Ovary (tissue), 9 donors: Measurements from ENCODE around the gene TMEM52B. TPM values are rescaled to one million over a fixed set of nuclear protein-coding genes. Genes with fewer than 3 reads are reported as not detected.

ENCODE experiments used
- DNase-seq, 5 donors: peaks; one replicate each; pipeline ENCODE4 v3.0.0-alpha.2; 2019 to 2020
- H3K27ac ChIP-seq, 2 donors: fragments of 200-600 bp; one replicate each; pipeline versions ENCODE4 v1.5.1 to v1.8.0; 2019 to 2022
- H3K27me3 ChIP-seq: fragments of 200-600 bp; one replicate; pipeline ENCODE4 v1.8.0; 2022
- H3K36me3 ChIP-seq: fragments of 200-600 bp; sonication (generic); one replicate; pipeline ENCODE4 v1.5.1; 2019
- H3K4me1 ChIP-seq: one replicate; pipeline ENCODE4 v1.8.1; 2013; ENCODE audit warnings: mild to moderate bottlenecking, moderate library complexity; ENCODE audit not compliant: insufficient read depth
- H3K4me3 ChIP-seq: fragments of 200-600 bp; sonication (generic); one replicate; pipeline ENCODE4 v1.5.1; 2017
- H3K9me3 ChIP-seq, 2 donors: fragments of 200-600 bp in 1 of 2; sonication (generic) in 1 of 2; one replicate each; pipeline versions ENCODE4 v1.5.1 to v1.8.1; 2013 to 2019; ENCODE audit warnings: mild to moderate bottlenecking in 1 of 2, moderate library complexity in 1 of 2
- EP300 ChIP-seq: sonication (generic); formaldehyde crosslinking; IDR thresholded peaks from one replicate; pipeline ENCODE4 v1.6.1; 2017; ENCODE audit warnings: antibody characterized with exemption
- POLR2A ChIP-seq: fragments of 450-650 bp; IDR thresholded peaks from one replicate; pipeline ENCODE4 v1.6.1; 2017; ENCODE audit warnings: antibody characterized with exemption, mild to moderate bottlenecking, moderate library complexity
- WGBS, 3 donors: extraction: QIAGEN DNeasy Blood & Tissue Kit in 1 of 3; methylation state at CpG; one replicate each; pipeline versions ENCODE4 v1.1.5 to v1.1.7; 2013 to 2017; 5-methylcytosine and 5-hydroxymethylcytosine counted together
- intact Hi-C, 4 donors: fragments of 100-400 bp; cut with DNase I; formaldehyde crosslinking; loops; one replicate each; pipeline versions ENCODE4 v1.11.0 to v1.15.1; 2022 to 2023
- polyA plus RNA-seq, 2 donors: library from polyadenylated mRNA; stranded (reverse); fragments of 200-250 nt in 1 of 2; fragments of 350-450 nt in 1 of 2; fragmentation: Illumina TruSeq in 1 of 2; extraction: RNeasy Lipid Tissue Mini Kit (QIAGEN cat#74804) in 1 of 2; gene quantifications; one replicate each; pipeline ENCODE4 v1.2.3, GENCODE V29; 2013 to 2014
- total RNA-seq, 7 donors: library from RNA; depleted of rRNA in 2 of 7; stranded (reverse); fragments of >200 nt in 2 of 7; fragmentation: NEBNext Ultra II Directional in 3 of 7; extraction: Animal tissue kit (Norgen Biotek cat#: 25700) in 3 of 7; gene quantifications; one replicate each; pipeline versions ENCODE4 v1.1.0 to v1.2.4, GENCODE V29; 2016 to 2023
- TF ChIP-seq, protein P1 (sequence below), 3 donors: fragments of 450-650 bp in 2 of 3; fragments of 200-600 bp in 1 of 3; IDR thresholded peaks; one replicate each; pipeline versions ENCODE4 v1.5.1 to v1.8.0; 2016 to 2022; ENCODE audit warnings: antibody characterized with exemption in 3 of 3, mild to moderate bottlenecking in 1 of 3
- donor health status: DM: no; HTN: no; CAD: no; lungs with moderate emphysema.
- donor health status: DM: no; HTN: no; CAD: no.
- donor health status: Bipolar disorder and iron deficiency.
- donor health status: DM: yes; HTN: yes; CAD: no.
- donor health status: DM: no; HTN: no; CAD: no.
- donor health status: DM: yes; HTN: yes; CAD: no.

Gene TMEM52B
- total and polyA plus RNA-seq, 9 donors: 0.04 to 0.69 (median 0.09) TPM; not detected in 5

DNA sequence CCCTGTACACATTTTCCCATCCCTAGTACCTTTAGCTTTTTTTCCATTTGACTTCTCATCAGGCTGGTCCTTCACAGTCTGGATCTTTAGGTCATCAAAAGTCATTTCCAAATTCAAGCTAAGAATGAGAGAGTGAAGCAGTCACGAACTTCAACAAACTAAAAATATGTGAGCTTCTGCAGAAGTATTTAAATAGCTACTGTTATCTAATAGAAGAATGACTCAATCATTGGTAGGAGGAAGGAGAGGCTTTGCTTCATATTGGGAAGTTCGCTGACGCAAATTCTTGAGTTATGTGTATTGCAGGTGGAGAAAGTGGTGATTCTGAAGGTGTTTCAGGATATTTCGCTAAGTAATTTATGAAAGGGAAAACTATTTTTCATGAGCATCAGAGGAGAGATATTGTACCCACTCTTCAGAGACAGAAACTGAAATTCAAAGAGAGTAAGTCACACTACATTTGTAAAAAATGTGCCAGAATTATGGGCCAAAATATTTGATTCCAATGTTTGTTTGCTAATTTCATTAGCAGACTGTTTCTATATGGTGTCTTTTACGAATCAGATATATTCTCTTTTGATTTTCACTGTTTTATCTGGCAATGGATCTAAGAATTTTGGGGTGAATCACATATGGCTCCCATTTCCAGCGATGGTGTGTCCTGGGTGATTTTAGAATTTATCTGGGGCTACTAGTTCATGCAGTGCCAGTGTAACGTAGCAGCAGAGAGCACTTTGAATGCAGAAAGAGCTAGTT, 6.7 kb upstream of the TMEM52B start, which contains the start of gene OLR1:
TSS of gene OLR1 (minus strand) at position 160 of the 756 bp plus-strand sequence. CDS start at position 105, 55 bp downstream.
- Histone ChIP-seq H3K27ac (no peak within 1 kb of the TSS), H3K27me3 (no peaks in the 10 kb centered on the region), H3K36me3 (no peaks in the 10 kb centered on the region), H3K9me3 (no peaks in the 10 kb centered on the region), H3K4me1 (no peaks in the 10 kb centered on the region), H3K4me3 (no peak within 1 kb of the TSS)
- TF ChIP-seq, protein P1, sequence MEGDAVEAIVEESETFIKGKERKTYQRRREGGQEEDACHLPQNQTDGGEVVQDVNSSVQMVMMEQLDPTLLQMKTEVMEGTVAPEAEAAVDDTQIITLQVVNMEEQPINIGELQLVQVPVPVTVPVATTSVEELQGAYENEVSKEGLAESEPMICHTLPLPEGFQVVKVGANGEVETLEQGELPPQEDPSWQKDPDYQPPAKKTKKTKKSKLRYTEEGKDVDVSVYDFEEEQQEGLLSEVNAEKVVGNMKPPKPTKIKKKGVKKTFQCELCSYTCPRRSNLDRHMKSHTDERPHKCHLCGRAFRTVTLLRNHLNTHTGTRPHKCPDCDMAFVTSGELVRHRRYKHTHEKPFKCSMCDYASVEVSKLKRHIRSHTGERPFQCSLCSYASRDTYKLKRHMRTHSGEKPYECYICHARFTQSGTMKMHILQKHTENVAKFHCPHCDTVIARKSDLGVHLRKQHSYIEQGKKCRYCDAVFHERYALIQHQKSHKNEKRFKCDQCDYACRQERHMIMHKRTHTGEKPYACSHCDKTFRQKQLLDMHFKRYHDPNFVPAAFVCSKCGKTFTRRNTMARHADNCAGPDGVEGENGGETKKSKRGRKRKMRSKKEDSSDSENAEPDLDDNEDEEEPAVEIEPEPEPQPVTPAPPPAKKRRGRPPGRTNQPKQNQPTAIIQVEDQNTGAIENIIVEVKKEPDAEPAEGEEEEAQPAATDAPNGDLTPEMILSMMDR (IDR thresholded peaks at IDR 0.05): no peak
- TF ChIP-seq POLR2A (no peak), EP300 (no peak)
- WGBS, 3 donors: 62 to 71% (median 70%) methylated on average over 7 of the region's 7 CpGs
- intact Hi-C loops: no loop called here
- DNase-seq: no peak

GRCh38 chr12:10174986-10175614, 3.7 kb upstream of the TMEM52B start:
- H3K27me3 ChIP-seq: no peaks in the 10 kb centered on the region
- H3K36me3 ChIP-seq: no peaks in the 10 kb centered on the region
- H3K9me3 ChIP-seq: no peaks in the 10 kb centered on the region
- H3K4me1 ChIP-seq: no peaks in the 10 kb centered on the region
- no peak for TF ChIP-seq EP300
- TF ChIP-seq, protein P1 (IDR thresholded peaks at IDR 0.05): no peak
- intact Hi-C loops: no loop called here
- H3K4me3 ChIP-seq: no peak overlapping the region
- no peak for DNase-seq
- WGBS, 3 donors: 62 to 84% (median 68%) methylated on average over 2 of the region's 2 CpGs
- H3K27ac ChIP-seq: no peak overlapping the region

DNA sequence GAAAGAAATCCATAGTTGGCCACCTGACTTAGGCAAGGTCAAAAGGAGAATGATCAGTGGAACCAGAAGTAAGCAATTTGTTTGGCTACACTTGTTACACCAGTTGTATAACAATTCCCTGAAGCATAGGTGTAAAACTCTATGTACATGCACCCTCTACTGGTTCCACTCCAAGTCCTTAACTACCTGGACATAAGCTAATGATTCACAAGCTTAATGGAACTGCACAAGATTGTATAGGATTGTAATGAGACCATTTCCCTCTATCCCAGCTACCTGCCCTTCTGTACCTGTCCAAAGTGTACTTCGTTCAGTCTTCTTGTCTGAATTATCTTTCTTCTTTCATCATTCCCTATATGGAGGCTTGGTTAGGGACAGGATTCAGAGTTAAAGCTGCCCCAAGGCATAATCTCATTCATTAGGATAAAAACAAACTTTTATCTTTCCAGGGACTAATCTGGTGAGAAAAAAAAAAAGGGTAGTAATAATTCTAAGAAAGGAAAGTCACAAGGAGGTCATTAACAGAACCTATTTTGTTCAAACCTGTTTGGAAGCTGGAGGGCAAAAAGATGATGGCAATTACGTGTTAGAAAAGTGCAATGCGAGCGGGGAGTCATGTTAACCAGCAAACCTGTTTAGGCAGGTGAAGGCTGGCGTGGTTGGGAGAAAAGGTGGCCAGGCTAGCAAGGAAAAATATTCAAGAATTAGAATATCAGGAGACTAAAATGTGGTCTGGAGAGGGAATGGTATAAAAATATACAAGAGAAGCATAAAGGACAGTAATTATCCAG, 2.8 kb upstream of the TMEM52B start:
- Histone ChIP-seq H3K27ac (no peak overlapping the region), H3K4me1 (no peaks in the 10 kb centered on the region), H3K4me3 (no peak overlapping the region), H3K9me3 (no peaks in the 10 kb centered on the region), H3K36me3 (no peaks in the 10 kb centered on the region), H3K27me3 (no peaks in the 10 kb centered on the region)
- intact Hi-C loops: no loop called here
- WGBS, 3 donors: 84 to 86% (median 84%) methylated on average over 5 of the region's 5 CpGs
- TF ChIP-seq, protein P1 (IDR thresholded peaks at IDR 0.05): no peak
- TF ChIP-seq POLR2A: no peak
- no peak for DNase-seq

DNA sequence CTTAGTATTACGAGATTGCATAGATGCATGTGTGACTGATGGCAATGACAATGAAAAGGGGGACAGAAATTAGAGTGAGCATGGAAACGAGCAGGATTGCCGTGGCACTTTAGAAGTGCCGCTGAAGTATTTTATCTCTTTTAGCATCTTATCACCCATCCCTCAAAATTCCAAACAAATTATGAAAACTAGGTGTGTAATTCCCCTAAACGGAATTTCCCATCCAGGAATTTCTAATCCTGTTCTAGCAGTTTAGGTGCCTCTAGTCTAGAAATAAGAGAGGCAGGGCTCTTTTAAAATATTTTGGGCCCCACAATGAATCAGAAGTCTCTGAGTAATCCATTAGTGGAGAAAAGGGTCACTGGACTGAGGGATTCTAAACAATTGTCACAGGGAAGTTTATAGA, 947 bp downstream of the TMEM52B start:
- Histone ChIP-seq H3K4me1 (no peaks in the 10 kb centered on the region), H3K9me3 (no peaks in the 10 kb centered on the region), H3K36me3 (no peaks in the 10 kb centered on the region), H3K4me3 (no peak overlapping the region), H3K27ac (no peak overlapping the region), H3K27me3 (no peaks in the 10 kb centered on the region)
- no peak for DNase-seq
- 77 to 82% (median 78%) methylated on average over 5 of the region's 5 CpGs for WGBS, 3 donors
- intact Hi-C loops: no loop called here
- TF ChIP-seq, protein P1 (IDR thresholded peaks at IDR 0.05): no peak
- TF ChIP-seq EP300: no peak
- TF ChIP-seq POLR2A: no peak
